Large intestine (tissue), 12 donors: ENCODE measurements around the gene TMEM158. TPM values are rescaled to one million over a fixed set of nuclear protein-coding genes. Genes with fewer than 3 reads are reported as not detected.
A peak's percentile ranks its signal among the peaks of the same experiment; 100 is the strongest.

Experiments
- DNase-seq, 2 donors: peaks; one replicate each; pipeline versions ENCODE4 v3.0.0 to v3.0.0-alpha.2; 2013
- H3K27ac ChIP-seq: one replicate; pipeline ENCODE4 v1.5.1; 2013; ENCODE audit warnings: low read length
- H3K27me3 ChIP-seq: 2 replicates; pipeline ENCODE4 v1.6.1; 2013; ENCODE audit warnings: low read length; ENCODE audit not compliant: control insufficient read depth, insufficient read depth
- H3K36me3 ChIP-seq: 2 replicates; pipeline ENCODE4 v1.6.1; 2013; ENCODE audit warnings: low read length; ENCODE audit not compliant: control insufficient read depth, insufficient read depth
- H3K4me1 ChIP-seq: one replicate; pipeline ENCODE4 v1.6.1; 2013; ENCODE audit warnings: low read length; ENCODE audit not compliant: control insufficient read depth, insufficient read depth
- H3K4me3 ChIP-seq: one replicate; pipeline ENCODE4 v1.5.1; 2013; ENCODE audit warnings: low read length
- H3K9me3 ChIP-seq: one replicate; pipeline ENCODE4 v1.6.1; 2013; ENCODE audit warnings: mild to moderate bottlenecking, low read depth, low read length, moderate library complexity; ENCODE audit not compliant: control insufficient read depth
- WGBS: methylation state at CpG from one replicate; pipeline ENCODE4 v1.1.5; 2013; ENCODE audit warnings: low lambda C conversion rate; ENCODE audit not compliant: insufficient coverage; 5-methylcytosine and 5-hydroxymethylcytosine counted together
- long read RNA-seq, 11 donors: transcript quantifications; one replicate each; lab custom pipeline, GENCODE V29; 2026
- polyA plus RNA-seq: library from polyadenylated mRNA; unstranded; fragments of 120-200 nt; gene quantifications from one replicate; pipeline ENCODE4 v1.2.1, GENCODE V29; 2013

TMEM158 gene
- 2.1 TPM for polyA plus RNA-seq
- long read RNA-seq, donor 1, partial matches to known transcripts, result 0 of 2 reads
- long read RNA-seq, donor 1, other reads (novel, unspliced or antisense), result 0 of 2 reads
- long read RNA-seq, donor 2, partial matches to known transcripts, result 0 of 3 reads
- long read RNA-seq, donor 2, other reads (novel, unspliced or antisense), result 0 of 3 reads
- long read RNA-seq, donor 3, result 0 reads
- long read RNA-seq, donor 4, result 0 reads
- long read RNA-seq, donor 5, partial matches to known transcripts, result 0 of 3 reads
- long read RNA-seq, donor 5, other reads (novel, unspliced or antisense), result 0 of 3 reads
- long read RNA-seq, donor 6, partial matches to known transcripts, result 0 of 3 reads
- long read RNA-seq, donor 6, other reads (novel, unspliced or antisense), result 0 of 3 reads
- long read RNA-seq, donor 7, partial matches to known transcripts, result 0 of 1 reads
- long read RNA-seq, donor 7, other reads (novel, unspliced or antisense), result 0 of 1 reads
- long read RNA-seq, donor 8, partial matches to known transcripts, result 0 of 2 reads
- long read RNA-seq, donor 8, other reads (novel, unspliced or antisense), result 0 of 2 reads
- long read RNA-seq, donor 9, partial matches to known transcripts, result 0 of 1 reads
- long read RNA-seq, donor 9, other reads (novel, unspliced or antisense), result 0 of 1 reads
- long read RNA-seq, donor 10, transcript TMEM158-201 (1 exons, 1,813 nt), result major isoform, 6 of 6 reads
- long read RNA-seq, donor 10, partial matches to known transcripts, result 0 of 6 reads
- long read RNA-seq, donor 10, other reads (novel, unspliced or antisense), result 0 of 6 reads
- long read RNA-seq, donor 11, result 0 reads

DNA sequence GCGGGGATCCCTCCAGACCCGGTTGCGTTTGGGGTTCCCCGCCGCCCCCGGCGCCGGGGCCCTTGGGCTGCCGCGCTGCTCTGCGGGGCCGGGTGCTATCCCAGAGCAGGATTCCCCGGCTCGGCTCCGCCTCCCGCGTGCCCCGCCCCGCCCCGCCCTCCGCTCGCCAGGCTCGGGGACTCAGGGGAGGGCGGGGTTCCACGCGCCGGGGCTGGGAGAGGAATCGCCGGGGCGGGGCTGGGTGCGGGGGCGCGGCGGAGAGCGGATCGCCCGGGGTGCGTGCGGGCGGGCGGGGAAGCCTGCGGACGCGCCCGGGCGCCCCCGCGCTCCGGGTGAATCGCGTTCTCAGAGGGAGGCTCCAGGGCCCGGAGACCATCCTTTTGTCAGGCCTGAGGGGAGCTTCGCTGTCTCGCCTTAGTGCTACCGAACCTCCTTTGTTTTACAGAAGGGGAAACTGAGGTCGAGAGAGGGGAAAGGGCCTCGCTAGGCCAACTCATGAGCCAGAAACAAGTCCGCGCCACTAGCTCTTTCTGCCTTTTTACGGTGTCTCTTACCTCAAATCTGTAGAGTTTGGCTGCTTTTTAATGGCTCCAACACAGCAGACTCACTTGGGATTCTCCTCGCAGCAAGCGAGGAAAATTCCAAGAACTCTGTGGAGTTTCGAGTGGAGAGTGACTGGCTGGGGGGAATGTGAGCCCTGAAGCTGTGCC is at the start of gene TMEM158:
TSS of gene TMEM158 (minus strand) at position 82 of the 710 bp plus-strand sequence. CDS start 260 bp downstream, outside the sequence.
- Histone ChIP-seq H3K36me3 (no peaks in the 10 kb centered on the region), H3K27me3 (peaks cover 75% of the 10 kb centered on the region), H3K4me3 (peak within 1 kb of the TSS; percentile 29), H3K4me1 (peaks cover 4% of the 10 kb centered on the region), H3K27ac (no peak within 1 kb of the TSS), H3K9me3 (no peaks in the 10 kb centered on the region)
- peak; percentile 40 to 80 for DNase-seq
- no CpG with 5 or more reads among the region's 63 CpGs for WGBS

DNA sequence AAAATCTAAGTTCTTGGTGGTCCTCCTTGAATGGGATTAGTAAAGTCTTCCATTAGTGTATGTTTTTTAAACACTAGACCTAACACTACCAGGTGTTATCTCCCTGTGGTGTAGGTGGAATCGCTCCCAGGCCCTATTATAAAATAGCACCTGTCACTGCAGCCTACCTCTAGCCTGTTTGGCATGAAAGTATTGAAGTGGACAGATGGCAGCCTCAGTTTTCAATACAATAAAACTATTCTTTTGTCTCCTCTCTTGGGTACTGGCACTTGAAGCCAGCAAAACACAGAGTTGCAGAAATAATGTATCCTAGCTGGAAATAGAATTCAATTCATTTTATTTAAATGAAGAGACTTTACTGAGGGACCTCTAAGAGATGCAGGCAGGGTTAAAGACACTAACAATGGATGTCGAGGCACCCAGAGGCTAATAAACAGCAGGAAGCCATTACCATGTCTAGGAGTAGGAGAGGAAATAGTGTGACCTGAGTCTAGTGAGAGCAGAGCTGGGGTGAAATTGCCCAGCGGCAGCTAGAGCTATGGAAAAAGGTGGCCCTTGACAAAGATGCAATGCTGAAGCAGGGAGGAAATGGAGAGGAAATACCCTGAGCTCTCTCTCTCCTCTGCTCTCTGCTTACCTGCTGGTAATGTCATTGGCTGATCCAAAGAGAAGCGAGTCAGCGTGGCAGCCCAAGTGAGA is 49.1 kb upstream of the TMEM158 start:
- Histone ChIP-seq H3K27ac (no peak overlapping the region), H3K36me3 (no peaks in the 10 kb centered on the region), H3K4me1 (no peaks in the 10 kb centered on the region), H3K4me3 (no peak overlapping the region), H3K9me3 (no peaks in the 10 kb centered on the region), H3K27me3 (peaks cover 11% of the 10 kb centered on the region)
- no CpG with 5 or more reads among the region's 5 CpGs for WGBS
- no peak for DNase-seq

DNA sequence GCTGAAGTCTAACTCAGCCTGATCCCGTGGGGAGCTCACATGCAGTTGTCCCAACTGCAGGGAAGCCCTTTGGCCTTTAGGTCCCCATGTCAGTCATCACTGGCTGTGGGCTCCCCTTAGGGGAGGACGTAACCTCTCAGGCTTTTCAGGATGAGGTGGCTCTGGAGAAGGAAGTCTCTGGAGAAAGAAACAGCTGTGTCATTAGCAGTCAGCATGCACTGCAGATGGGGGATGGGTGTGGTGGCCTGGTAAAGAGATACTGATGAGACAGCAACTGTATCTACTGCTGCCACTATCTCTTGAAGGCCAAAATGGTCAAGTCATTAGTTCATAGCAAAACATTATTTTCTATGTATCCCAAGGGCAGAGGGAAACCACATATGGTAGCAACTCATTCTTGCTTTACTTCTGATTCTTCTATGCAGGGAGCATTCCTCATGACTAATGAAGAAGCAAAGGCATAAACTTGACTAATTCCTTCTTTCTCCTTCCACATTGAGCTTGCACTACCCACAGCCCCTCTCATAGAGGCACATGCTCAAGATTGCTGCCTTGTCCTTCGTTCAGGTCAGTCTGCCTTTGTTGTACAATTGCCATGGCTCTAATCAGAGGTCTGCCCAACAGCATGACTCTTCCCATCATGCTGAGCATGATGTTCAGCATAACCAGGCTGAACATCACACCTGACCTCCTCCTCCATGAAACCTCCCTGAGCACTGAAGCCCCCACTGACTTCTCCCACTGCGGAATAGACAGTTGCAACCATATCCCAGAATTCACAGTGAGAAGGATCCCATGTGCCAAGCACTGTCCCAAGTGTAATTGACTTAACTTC is 47.8 kb upstream of the TMEM158 start:
- Histone ChIP-seq H3K9me3 (no peaks in the 10 kb centered on the region), H3K4me1 (no peaks in the 10 kb centered on the region), H3K27me3 (peaks cover 11% of the 10 kb centered on the region), H3K27ac (no peak overlapping the region), H3K36me3 (no peaks in the 10 kb centered on the region), H3K4me3 (no peak overlapping the region)
- no CpG with 5 or more reads among the region's 4 CpGs for WGBS
- no peak for DNase-seq

DNA sequence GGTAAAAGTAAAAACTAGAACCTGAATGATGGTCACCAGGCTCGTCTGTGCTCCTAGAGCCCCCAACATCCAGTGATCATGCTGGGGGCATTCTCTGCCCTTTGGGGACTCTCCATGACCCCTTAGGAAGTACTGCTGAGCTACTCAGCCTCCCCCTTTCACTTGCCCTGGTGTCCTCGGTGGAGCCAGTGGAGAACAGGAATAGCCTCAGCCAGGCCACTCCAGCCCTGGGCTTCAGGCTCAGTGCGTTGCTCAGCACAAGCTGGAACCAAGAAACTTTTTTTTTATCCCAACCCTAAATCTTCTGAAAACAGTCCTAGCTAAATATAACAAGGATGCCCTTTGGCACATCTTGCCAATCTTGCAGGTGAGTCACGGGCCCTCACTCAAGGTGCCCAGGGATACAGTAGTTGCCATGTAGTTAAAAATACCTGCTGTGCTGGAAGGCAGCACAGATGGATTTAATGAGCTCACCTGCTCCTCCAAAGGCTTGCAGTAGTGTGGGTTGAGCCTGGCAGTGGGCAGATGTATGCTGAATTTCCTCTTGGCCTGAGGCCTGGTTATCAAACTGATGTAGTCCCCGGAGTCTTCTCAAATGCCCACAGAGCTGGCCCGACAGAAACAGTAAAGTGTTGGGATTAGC is 46.9 kb upstream of the TMEM158 start:
- no peaks in the 10 kb centered on the region for H3K36me3 ChIP-seq
- no peak overlapping the region for H3K27ac ChIP-seq
- H3K4me3 ChIP-seq, result no peak overlapping the region
- no CpG with 5 or more reads among the region's 6 CpGs for WGBS
- no peak for DNase-seq
- no peaks in the 10 kb centered on the region for H3K4me1 ChIP-seq
- H3K27me3 ChIP-seq, result peaks cover 11% of the 10 kb centered on the region
- no peaks in the 10 kb centered on the region for H3K9me3 ChIP-seq

DNA sequence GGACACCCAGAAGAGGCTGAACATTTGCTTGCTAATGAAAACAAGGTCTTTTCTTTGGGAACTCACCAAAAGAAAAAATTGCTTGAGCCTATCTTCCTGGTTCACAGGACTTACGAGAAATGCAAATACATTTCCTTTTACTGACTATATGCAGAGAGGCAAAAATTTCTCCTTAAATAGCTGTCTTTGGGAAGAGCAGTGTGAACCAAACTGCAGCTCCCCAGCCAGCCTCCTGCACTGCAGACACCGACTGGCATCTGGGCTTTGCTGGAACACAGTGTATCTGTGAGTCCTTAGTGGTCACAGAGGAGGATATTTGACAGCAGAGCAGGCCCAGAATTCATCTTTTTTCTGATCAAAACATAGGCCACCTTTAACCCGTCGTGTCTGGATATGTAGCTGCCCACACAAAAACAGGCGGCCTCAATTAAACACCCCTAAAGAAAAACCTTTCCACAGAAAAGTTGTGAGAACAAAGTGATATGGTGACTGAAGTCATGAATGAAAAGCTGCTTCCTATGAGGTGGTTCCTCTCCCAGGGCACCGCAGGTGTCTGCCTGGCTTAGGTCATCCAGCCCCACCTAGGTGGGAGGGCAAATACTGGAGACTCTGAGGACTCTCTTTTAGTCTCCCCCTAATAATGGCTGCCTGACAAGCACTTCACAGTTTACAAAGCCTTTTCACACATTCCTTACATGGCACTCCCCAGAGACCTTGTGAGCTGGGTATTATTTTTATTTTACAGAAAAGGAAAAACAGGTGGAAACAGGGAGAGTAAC is 46.1 kb upstream of the TMEM158 start:
- Histone ChIP-seq H3K4me1 (no peaks in the 10 kb centered on the region), H3K36me3 (no peaks in the 10 kb centered on the region), H3K9me3 (no peaks in the 10 kb centered on the region), H3K27ac (no peak overlapping the region), H3K27me3 (peaks cover 11% of the 10 kb centered on the region), H3K4me3 (no peak overlapping the region)
- WGBS, result 80% methylated on average over 1 of the region's 6 CpGs
- DNase-seq, result no peak

DNA sequence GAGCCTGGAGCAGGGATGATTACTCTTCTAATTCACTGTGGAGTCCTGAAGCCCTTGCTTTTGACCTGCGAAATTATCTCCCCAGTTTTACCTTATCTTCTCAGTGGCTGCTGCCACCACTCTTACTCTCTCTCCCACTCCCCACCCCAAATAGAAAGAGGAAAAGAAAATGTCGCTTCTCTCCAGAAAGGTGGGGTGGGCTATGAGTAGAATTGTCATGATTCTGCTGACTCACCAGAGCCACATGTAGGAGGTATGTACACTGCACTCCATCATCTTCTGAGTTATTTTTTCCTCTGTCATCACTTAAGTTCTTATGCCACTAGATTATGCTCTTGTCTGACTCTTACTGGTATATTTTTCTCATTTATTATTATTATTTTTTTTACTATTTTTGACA is 43.9 kb upstream of the TMEM158 start:
- DNase-seq, result no peak
- Histone ChIP-seq H3K9me3 (no peaks in the 10 kb centered on the region), H3K27me3 (peaks cover 5% of the 10 kb centered on the region), H3K4me3 (no peak overlapping the region), H3K27ac (no peak overlapping the region), H3K4me1 (no peaks in the 10 kb centered on the region), H3K36me3 (no peaks in the 10 kb centered on the region)
- 20% methylated on average over 1 of the region's 2 CpGs for WGBS

DNA sequence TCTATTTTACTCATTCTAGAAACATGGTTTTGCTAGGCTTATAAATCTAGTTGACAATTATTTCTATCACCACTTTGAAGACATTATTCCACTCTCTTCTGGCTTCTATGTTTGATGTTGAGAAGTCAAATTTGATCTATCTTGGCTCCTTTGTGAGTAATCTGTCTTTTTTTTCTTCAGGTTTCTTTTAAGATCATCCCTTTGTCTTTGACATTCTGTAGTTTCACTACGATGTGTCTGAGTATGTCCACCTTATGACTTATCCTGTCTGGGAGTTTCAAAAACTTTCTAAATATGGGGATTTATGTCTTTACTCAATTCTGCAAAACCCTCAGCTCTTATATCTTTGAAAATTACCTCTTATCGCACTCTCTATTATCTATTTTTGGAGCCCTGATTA is 41.0 kb upstream of the TMEM158 start:
- no peaks in the 10 kb centered on the region for H3K9me3 ChIP-seq
- no peak overlapping the region for H3K4me3 ChIP-seq
- H3K36me3 ChIP-seq, result no peaks in the 10 kb centered on the region
- no peak for DNase-seq
- H3K27ac ChIP-seq, result no peak overlapping the region
- no peaks in the 10 kb centered on the region for H3K4me1 ChIP-seq
- no peaks in the 10 kb centered on the region for H3K27me3 ChIP-seq
- 74% methylated on average over 2 of the region's 2 CpGs for WGBS

DNA sequence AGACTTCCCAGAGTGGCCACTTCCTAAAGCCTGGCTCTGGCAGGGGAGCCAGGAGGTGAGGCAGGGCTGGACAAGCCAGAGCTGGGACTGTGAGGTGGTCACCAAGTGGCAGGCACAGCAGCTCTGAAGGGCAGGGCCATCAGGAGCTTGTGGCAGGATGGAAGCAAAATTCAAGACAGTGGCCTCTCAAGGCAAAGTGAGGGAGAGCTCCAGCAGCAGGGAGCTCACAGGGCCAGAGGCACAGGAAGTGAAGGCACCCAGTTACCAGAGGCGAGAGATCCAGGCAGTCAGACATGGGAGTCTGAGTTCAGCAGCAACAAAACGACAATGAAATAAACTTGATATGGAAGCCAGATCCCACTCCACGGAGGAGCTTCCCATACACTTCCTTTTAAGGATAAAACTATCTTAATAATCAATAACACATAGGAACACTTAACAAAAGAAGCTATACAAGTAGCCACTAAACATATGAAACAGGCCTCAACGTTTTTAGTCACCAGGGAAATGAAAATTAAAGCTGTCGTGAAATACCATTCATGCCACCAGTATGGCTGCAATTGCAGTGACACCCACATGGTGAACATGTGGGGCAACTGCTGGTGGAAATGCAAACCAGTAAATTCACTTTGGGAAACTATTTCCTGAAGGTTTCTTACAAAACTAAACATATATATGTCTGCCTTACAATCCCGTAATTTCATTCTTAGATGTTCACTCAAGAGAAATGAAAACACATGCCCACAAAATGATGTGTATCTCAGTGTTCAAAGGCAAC is 35.4 kb upstream of the TMEM158 start:
- H3K4me3 ChIP-seq, result no peak overlapping the region
- DNase-seq, result no peak
- 100% methylated on average over 1 of the region's 6 CpGs for WGBS

More for the DNA sequence above, 35.4 kb upstream of the TMEM158 start:
- Histone ChIP-seq H3K9me3 (no peaks in the 10 kb centered on the region), H3K27ac (no peak overlapping the region), H3K36me3 (no peaks in the 10 kb centered on the region), H3K27me3 (peaks cover 3% of the 10 kb centered on the region), H3K4me1 (no peaks in the 10 kb centered on the region)
